WERI-Rb-1 (cell line): ENCODE results near the gene TMEM97.
A peak's percentile ranks its signal among the peaks of the same experiment; 100 is the strongest.

Experiments used
- DNase-seq: peaks from one replicate; pipeline ENCODE4 v3.0.0-alpha.2; 2020
- H3K27ac ChIP-seq: fragments of 250-450 bp; sonication (Bioruptor Pico); 2 replicates; pipeline ENCODE4 v1.5.1; 2020; ENCODE audit warnings: mild to moderate bottlenecking, moderate library complexity
- H3K27me3 ChIP-seq: fragments of 250-450 bp; sonication (Bioruptor Pico); 2 replicates; pipeline ENCODE4 v1.5.1; 2021; ENCODE audit warnings: mild to moderate bottlenecking, low read depth, moderate library complexity; ENCODE audit not compliant: insufficient read depth, severe bottlenecking
- H3K36me3 ChIP-seq: fragments of 250-450 bp; sonication (Bioruptor Pico); 2 replicates; pipeline ENCODE4 v1.5.1; 2020; ENCODE audit warnings: mild to moderate bottlenecking, moderate library complexity
- H3K4me3 ChIP-seq: 2 replicates; pipeline ENCODE4 v1.5.1; 2011; ENCODE audit warnings: low read depth, mild to moderate bottlenecking, control low read depth, low read length
- H3K9me3 ChIP-seq: fragments of 250-450 bp; sonication (Bioruptor Pico); 2 replicates; pipeline ENCODE4 v1.5.1; 2021; ENCODE audit warnings: mild to moderate bottlenecking, moderate library complexity; ENCODE audit not compliant: severe bottlenecking
- TF ChIP-seq, protein P1 (sequence below): IDR thresholded peaks from 2 replicates; pipeline ENCODE4 v1.5.1; 2011; ENCODE audit warnings: low read depth, mild to moderate bottlenecking, control low read depth, inconsistent platforms, low read length

Gene TMEM97

DNA sequence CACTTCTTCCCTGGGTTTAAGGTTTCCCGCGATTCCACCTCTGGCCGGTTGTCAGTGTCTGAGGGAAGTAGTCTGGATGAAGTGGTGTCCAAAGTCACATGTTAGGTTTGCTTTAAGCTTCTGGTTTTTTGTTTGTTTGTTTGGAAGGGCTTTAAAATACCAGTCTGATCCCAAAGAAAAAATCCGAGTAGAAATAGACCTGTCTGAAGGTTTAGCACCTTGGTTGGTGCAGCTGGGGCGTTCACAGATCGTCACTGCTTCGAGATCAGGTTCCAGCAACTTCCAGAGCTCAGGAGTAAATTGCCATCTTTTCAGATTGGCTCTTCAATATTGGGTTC is 567 bp downstream of the TMEM97 start:
- Histone ChIP-seq H3K9me3 (no peaks in the 10 kb centered on the region), H3K27ac (peak overlapping the region; percentile 95), H3K4me3 (peak overlapping the region; percentile 99), H3K36me3 (peaks cover 39% of the 10 kb centered on the region), H3K27me3 (no peaks in the 10 kb centered on the region)
- DNase-seq, result no peak
- TF ChIP-seq, protein P1, sequence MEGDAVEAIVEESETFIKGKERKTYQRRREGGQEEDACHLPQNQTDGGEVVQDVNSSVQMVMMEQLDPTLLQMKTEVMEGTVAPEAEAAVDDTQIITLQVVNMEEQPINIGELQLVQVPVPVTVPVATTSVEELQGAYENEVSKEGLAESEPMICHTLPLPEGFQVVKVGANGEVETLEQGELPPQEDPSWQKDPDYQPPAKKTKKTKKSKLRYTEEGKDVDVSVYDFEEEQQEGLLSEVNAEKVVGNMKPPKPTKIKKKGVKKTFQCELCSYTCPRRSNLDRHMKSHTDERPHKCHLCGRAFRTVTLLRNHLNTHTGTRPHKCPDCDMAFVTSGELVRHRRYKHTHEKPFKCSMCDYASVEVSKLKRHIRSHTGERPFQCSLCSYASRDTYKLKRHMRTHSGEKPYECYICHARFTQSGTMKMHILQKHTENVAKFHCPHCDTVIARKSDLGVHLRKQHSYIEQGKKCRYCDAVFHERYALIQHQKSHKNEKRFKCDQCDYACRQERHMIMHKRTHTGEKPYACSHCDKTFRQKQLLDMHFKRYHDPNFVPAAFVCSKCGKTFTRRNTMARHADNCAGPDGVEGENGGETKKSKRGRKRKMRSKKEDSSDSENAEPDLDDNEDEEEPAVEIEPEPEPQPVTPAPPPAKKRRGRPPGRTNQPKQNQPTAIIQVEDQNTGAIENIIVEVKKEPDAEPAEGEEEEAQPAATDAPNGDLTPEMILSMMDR, result no peak

DNA sequence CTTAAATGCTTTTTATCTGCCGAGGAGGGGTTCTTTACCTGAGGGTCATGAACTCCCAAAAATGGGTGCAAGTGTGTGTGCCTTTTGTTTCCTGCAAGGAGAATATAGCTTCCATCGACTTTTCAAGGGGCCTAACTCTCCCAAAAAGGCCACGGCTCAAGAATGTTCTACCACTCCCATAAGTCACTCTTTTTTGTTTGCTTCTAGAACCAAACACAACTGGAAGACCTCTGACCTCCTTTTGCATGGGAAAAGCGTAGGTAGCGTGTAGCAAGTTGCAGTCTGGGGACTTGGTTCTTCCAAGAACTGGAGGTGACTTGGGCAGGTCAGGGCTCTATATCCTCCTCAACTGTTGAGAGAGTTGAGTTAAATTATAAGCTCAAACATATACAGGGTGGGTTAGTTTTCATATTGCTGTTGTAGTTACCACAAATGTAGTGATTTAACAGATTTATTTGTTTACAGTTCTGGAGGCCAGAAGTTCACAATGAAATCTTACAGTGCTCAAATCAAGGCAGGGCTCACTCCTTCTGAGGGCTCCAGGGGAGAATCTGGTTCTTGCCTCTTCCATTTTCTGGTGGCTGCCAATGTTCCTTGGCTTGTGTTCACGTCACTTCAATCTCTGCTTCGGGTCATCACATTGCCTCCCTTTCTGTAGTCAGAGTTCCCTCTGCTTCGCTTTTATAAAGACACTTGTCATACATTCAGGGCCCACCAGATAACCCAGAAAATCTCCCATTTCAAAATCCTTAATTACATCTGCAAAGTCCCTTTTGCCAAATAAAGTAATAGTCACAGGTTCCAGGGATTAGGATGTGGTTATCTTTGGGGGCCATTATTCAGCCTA is 1.4 kb downstream of the TMEM97 start:
- peaks cover 39% of the 10 kb centered on the region for H3K36me3 ChIP-seq
- TF ChIP-seq, protein P1, result no peak
- H3K4me3 ChIP-seq, result peak overlapping the region; percentile 99
- no peaks in the 10 kb centered on the region for H3K27me3 ChIP-seq
- DNase-seq, result no peak
- no peaks in the 10 kb centered on the region for H3K9me3 ChIP-seq
- H3K27ac ChIP-seq, result peak overlapping the region; percentile 95

DNA sequence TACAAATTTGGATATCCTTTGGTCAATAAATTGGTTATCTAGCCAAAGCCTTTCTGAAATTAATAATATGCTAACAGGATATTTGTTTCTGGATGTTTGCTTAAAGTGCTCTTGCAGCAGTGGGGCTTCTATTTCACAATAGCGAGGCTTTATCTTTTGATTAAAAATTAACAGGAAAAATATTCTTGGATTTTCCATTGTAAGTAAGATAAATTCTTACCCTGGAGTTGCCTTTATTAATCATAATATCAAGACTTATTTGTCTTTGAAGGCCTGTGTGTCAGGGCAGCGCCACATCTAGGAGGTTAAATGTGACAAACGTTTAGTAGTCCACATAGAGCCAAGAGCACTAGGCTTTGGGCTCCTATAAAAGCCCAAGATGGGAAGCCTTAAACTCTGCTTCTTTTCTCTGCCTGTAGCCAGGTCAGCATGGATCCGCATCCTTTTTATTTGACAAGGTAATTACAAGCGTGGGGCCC is 5.3 kb downstream of the TMEM97 start:
- Histone ChIP-seq H3K9me3 (no peaks in the 10 kb centered on the region), H3K4me3 (no peak overlapping the region; the same call in 1 of the 2 replicates), H3K27me3 (no peaks in the 10 kb centered on the region), H3K36me3 (peaks cover 77% of the 10 kb centered on the region), H3K27ac (peak overlapping the region; percentile 81)
- no peak for DNase-seq
- TF ChIP-seq, protein P1, result no peak

DNA sequence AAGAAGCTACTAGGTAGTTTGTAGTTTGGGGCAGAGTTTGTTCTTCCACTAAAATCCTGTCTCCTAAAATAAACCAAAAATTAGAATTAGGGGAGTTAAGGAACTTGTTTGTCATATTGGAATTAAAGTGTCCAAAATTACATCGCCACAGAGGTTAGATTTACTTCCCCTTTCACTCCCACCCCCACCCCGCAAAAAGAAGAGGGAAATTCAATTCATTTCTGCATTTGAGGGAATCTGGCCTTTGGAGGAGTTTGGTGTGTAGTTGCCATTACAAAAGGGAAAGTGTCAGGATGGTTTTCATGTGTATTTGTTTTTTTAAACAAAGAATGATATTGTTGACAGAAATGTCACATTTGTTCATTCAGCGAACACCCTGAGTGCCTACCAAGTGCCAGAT is 5.8 kb downstream of the TMEM97 start:
- Histone ChIP-seq H3K36me3 (peaks cover 80% of the 10 kb centered on the region), H3K27ac (peak overlapping the region; percentile 81), H3K4me3 (no peak overlapping the region), H3K27me3 (no peaks in the 10 kb centered on the region), H3K9me3 (no peaks in the 10 kb centered on the region)
- TF ChIP-seq, protein P1, result no peak
- DNase-seq, result no peak

DNA sequence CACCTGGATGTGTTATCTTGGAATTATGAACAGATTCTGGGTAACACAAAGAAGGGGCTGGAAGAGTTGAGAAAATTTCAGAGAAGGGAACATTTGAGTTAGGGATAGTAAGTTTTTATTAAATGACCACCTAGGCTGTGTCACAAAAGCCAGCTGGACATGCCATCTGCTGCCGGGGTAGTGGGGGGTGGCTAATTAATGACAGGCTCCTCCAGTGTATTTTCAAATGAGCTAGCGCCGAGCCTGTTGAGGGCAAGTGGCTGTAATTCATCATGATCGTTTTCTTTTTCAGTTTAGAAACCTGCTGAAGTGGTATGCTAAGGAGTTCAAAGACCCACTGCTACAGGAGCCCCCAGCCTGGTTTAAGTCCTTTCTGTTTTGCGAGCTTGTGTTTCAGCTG is 6.2 kb downstream of the TMEM97 start:
- H3K9me3 ChIP-seq, result no peaks in the 10 kb centered on the region
- peaks cover 77% of the 10 kb centered on the region for H3K36me3 ChIP-seq
- peak overlapping the region; percentile 81 for H3K27ac ChIP-seq
- TF ChIP-seq, protein P1, result no peak
- H3K27me3 ChIP-seq, result no peaks in the 10 kb centered on the region
- peak; percentile 77 for DNase-seq
- peak overlapping the region; percentile 33 for H3K4me3 ChIP-seq

DNA sequence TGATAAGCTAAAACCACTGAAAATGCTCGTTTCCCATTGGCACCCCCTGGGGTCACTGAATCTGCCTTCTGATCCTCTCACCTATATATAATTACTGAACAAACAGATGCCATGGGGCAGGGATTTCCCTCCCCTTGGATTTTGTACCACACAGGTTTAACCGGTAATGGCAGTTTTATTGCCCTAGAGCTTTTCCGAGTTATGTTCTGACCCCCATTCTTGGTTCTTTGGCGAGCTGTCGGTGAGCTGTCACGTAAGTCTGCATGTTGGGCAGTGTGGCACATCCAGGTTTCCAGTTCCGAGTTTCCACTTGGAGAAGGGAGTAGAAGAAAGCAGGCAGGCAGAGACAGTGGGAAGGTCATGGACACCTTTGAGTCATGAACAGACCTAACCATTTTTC is 7.1 kb downstream of the TMEM97 start:
- DNase-seq, result peak; percentile 29
- Histone ChIP-seq H3K27me3 (no peaks in the 10 kb centered on the region), H3K4me3 (no peak overlapping the region), H3K9me3 (no peaks in the 10 kb centered on the region), H3K36me3 (peaks cover 77% of the 10 kb centered on the region), H3K27ac (peak overlapping the region; percentile 81)
- TF ChIP-seq, protein P1, result no peak
